NCI-H345 (cell line): ENCODE results near the gene ADRA1B.
"Not testable (repeated sequence)": the region's sequence is repeated elsewhere in the genome, so short reads cannot be mapped to it uniquely, and the experiment has no call there.

Experiments
- DNase-seq: peaks from one replicate; lab custom pipeline; 2025; lab: John Stamatoyannopoulos, UW

ADRA1B gene

DNA sequence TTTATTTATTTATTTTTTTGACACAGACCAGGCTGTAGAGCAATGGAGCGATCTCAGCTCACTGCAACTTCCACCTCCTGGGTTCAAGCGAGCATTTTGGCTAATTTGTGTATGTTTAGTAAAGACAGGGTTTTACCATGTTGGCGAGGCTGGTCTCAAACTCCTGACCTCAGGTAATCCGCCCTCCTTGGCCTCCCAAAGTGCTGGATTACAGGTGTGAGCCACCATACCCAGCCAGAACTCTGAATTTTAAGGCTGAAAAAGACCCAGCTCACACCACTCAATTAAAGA is 49.5 kb downstream of the ADRA1B start:
- DNase-seq = not testable (repeated sequence)

GRCh38 chr5:159969966-159970365 is 53.7 kb downstream of the ADRA1B start:
- no peak for DNase-seq

- no peak for DNase-seq
Measured at GRCh38 chr5:159971038-159971437, 54.8 kb downstream of the ADRA1B start.

DNA sequence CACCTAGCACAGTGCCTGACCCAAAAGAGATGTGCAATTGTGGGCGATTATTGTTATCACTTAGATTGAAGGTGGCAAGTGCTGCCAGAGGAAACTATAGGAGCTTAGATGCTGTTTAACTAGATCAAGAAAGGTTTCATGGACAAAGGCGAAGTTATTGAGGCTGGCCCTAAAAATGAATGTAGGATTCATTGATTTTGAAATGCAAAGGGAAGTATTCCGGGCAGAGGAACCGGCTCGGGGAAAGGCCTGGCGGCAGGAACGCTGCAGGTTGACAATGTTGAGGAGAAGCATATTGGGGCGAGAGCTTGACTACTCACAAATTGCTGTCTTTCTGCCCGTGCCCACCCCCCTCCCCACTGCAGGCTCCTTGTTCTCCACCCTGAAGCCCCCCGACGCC is 55.2 kb downstream of the ADRA1B start:
- no peak for DNase-seq

DNA sequence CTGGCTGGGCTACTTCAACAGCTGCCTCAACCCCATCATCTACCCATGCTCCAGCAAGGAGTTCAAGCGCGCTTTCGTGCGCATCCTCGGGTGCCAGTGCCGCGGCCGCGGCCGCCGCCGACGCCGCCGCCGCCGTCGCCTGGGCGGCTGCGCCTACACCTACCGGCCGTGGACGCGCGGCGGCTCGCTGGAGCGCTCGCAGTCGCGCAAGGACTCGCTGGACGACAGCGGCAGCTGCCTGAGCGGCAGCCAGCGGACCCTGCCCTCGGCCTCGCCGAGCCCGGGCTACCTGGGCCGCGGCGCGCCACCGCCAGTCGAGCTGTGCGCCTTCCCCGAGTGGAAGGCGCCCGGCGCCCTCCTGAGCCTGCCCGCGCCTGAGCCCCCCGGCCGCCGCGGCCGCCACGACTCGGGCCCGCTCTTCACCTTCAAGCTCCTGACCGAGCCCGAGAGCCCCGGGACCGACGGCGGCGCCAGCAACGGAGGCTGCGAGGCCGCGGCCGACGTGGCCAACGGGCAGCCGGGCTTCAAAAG is 55.7 kb downstream of the ADRA1B start:
- no peak for DNase-seq

DNA sequence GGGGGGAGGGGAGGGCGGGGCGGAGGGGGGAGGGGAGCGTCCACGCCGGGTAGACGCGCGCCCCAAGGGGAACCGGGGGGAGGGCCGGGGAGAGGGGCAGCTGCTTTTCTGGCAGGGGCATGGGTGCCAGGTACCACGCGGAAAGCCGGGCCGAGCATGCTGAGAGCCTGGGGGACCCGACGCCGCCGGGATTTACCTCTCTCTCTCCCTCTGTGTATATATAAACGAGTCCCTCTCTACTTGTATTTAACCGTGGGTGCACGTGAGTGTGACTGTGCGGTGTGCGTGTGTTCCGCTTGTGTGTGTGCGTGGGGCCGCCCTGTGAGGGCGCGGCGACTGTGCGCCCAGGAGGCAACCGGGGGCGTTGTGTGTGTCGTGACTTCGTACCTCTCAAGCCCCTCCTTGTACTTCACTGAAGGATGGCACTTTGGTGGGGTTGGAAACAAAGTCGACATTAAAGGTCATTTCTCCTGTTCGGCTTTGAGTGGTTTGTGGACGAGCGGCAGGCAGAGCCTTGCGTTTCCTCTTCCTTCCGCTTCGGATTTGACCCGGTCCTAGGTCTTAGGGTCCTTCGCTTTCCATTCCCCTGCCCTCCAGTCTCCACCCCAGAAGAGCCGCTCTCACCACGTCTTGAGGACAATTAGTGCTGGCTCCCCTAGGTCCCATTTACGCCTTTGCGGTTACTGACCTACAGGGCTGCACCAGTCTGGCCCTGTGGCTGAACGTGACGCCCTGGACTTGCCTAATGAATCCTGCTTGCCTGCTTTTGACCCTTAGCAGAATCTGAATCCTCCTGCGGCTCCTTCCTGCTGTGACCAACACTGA is 56.5 kb downstream of the ADRA1B start:
- DNase-seq = no peak

- no peak for DNase-seq
Measured at GRCh38 chr5:159975462-159976019, 59.3 kb downstream of the ADRA1B start.

- no peak for DNase-seq
Measured at GRCh38 chr5:159976921-159977320, 60.6 kb downstream of the ADRA1B start.

DNA sequence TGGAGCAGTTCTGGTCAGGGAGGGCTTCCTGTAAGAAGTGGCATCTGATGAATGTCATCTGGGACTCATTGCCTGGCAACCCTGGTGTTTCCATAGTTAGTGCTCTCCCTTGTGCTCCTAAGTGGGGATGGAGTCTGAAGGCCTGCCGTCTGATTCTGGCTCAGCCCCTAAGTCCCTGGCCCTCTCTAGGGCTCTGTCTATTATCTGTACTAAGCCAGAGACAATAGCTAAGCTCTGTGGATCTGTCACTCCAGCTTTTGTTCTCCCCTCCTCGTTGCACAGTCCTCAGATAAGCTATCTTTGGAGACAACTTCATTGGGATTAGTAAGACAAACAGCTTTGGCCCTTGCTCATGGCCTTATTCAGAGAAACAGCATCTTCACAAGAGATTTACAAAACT is 62.1 kb downstream of the ADRA1B start:
- DNase-seq = no peak

GRCh38 chr5:159982421-159983173 is 66.3 kb downstream of the ADRA1B start:
- DNase-seq = no peak

GRCh38 chr5:159987031-159987674 is 70.9 kb downstream of the ADRA1B start:
- peak; percentile 85 for DNase-seq

GRCh38 chr5:159990506-159990905 is 74.2 kb downstream of the ADRA1B start:
- DNase-seq = no peak

- no peak for DNase-seq
Measured at GRCh38 chr5:159992566-159992965, 76.3 kb downstream of the ADRA1B start.

- DNase-seq = no peak
Measured at GRCh38 chr5:159993194-159993593, 76.9 kb downstream of the ADRA1B start.

- no peak for DNase-seq
Measured at GRCh38 chr5:159995907-159996306, 79.6 kb downstream of the ADRA1B start.

- peak; percentile 45 for DNase-seq
Measured at GRCh38 chr5:160001457-160001856, 85.2 kb downstream of the ADRA1B start.

DNA sequence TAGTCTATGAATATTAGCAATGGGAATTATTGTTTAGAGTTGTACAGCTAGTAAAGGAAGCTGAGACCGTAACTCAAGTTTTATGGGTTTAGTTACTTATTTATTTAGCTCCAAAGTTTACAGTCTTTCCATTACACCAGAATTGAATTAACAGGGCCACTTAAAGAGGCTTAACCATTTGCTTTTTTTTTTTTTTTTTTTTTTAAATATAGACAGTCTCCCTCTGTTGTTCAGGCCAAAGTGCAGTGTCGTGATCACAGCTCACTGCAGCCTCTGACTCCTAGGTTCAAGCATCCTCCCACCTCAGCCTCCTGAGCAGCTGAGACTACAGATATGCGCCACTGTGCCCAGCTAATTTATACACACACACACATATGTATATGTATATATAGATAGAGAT is 91.2 kb downstream of the ADRA1B start:
- DNase-seq = no peak

GRCh38 chr5:160008529-160008876 is 92.2 kb downstream of the ADRA1B start:
- DNase-seq = not testable (repeated sequence)

DNA sequence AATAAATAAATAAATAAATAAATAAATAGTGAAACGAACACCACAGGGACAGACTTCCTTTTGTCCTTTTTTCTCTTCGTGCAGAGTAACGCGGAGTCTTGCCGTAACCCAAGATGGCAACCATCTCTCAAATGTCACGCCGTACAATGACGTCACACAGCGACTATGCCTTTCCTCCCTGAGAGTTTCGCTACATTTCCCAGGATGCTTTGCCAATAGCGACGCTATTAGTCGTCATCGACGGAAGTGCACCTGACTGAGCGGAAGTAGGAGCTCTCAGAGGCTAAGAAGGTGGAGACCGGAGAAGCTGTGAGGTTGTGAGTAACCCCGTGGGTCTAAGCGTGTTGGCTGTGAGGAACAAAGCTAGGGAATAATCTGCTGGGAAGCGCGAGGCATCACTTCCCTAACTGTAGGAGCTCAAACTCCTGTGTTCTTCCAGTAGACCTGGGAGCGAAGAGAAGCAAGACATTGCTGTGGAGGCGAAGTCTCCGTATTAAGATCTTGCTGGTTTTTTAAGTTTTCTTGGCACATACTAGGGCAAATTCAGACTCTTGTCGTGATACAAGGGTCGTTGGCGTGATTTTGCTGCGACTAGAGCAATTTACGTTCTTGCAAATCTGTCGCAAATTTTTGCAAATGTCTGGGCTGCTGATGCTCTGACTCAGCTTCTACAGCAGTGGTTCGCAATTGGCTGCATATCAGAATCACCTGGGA is 92.8 kb downstream of the ADRA1B start, which contains the start of gene TTC1:
TSS of gene TTC1 (plus strand) at position 263 of the 714 bp plus-strand sequence. CDS start 1,390 bp downstream, outside the sequence.
- peak; percentile 99 for DNase-seq

DNA sequence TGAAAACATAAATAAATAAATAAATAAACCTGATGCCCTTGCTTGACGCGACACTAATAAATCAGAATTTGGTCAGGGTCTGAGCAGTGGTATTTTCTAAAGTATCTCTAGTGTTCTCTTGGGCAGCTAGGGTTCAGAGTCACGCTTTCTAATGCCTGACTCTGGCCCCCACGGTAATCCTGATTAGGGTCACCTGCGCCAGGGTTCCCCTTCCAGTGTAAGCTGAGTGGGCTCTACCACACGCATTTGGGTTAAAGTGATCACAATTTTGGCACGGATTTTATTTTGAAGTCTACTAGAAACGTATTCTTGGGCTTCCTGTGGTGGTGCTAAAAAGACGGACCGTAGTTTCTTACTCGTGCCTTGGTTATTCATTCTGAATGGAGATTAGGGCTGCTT is 93.3 kb downstream of the ADRA1B start:
- no peak for DNase-seq

DNA sequence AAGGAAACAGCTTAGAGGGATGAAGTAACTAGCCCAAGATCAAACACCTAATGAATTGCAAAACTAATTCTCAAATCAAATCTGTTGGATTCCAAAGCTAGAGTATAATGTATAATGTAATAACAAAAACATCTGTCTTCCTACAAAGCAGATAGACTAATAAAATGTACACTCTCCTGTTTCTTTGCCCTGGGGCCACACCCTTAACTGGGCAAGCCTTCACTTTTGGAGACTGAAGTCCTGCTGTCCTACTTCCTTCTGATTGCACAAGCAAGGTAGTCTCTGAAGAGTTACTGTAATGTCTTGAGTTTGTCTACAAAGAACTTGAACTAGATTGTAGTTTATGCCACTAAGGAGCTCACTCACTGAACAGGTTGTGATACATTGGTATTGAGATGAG is 95.2 kb downstream of the ADRA1B start:
- DNase-seq = no peak

DNA sequence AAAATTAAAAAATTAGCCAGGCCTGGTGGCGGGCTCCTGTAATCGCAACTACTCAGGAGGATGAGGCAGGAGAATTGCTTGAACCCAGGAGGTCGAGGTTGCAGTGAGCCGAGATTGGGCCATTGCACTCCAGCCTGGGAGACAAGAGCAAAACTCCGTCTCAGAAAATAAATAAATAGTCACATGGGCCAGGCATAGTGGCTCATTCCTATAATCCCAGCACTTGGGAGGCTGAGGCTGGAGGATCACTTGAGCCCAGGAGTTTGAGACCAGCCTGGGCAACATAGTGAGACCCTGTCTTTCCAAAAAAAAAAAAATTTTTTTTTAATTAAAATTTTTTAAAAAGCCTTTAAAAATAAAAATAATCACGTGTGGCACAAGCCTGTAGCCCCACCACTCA is 97.9 kb downstream of the ADRA1B start:
- not testable (repeated sequence) for DNase-seq
